ENCODE measurements around the gene SPAG7. TPM values are rescaled to one million over a fixed set of nuclear protein-coding genes. Genes with fewer than 3 reads are reported as not detected.
"Not testable (repeated sequence)": the region's sequence is repeated elsewhere in the genome, so short reads cannot be mapped to it uniquely, and the experiment has no call there.

Gene SPAG7
- total and polyA plus RNA-seq, 2 experiments from 2014 or later = 64.3 to 194 TPM

- H3K9me3 ChIP-seq (ENCODE audit: low read depth) = no peaks in the 10 kb centered on the region
- no peak overlapping the region for H3K27ac ChIP-seq
- no peaks in the 10 kb centered on the region for H3K9me2 ChIP-seq (replicated peaks; ENCODE audit: insufficient read depth)
- 94% methylated on average over 4 of the region's 4 CpGs for WGBS (ENCODE audit: low lambda C conversion rate, missing lambda C conversion rate)
- H3K4me1 ChIP-seq (ENCODE audit: insufficient read depth) = no peaks in the 10 kb centered on the region
- no peaks in the 10 kb centered on the region for H3K27me3 ChIP-seq
- H2AFZ ChIP-seq = no peak overlapping the region
- DNase-seq (ENCODE audit: low spot score) = no peak
- no peaks in the 10 kb centered on the region for H3K36me3 ChIP-seq (replicated peaks; ENCODE audit: insufficient read depth, low read depth)
- H3K4me3 ChIP-seq = no peak overlapping the region
- no peaks in the 10 kb centered on the region for H4K20me1 ChIP-seq (ENCODE audit: insufficient read depth, poor library complexity, severe bottlenecking)
- no peak overlapping the region for H3K4me2 ChIP-seq
- TF ChIP-seq CTCF (IDR thresholded peaks at IDR 0.05; ENCODE audit: poor library complexity) = no peak
- no peak for TF ChIP-seq EZH2 (IDR thresholded peaks at IDR 0.05; ENCODE audit: borderline replicate concordance)
- TF ChIP-seq EZH2phosphoT487 (IDR thresholded peaks at IDR 0.05; ENCODE audit: low read depth, severe bottlenecking, unreplicated experiment) = no peak
- no peaks in the 10 kb centered on the region for H3K79me2 ChIP-seq
Measured at GRCh38 chr17:4921320-4921719, 46.3 kb downstream of the SPAG7 start.

GRCh38 chr17:4920351-4921048, 47.1 kb downstream of the SPAG7 start:
- Histone ChIP-seq H3K9me3 (ENCODE audit: low read depth) (no peaks in the 10 kb centered on the region), H3K9me2 (replicated peaks; ENCODE audit: insufficient read depth) (no peaks in the 10 kb centered on the region), H3K4me1 (ENCODE audit: insufficient read depth) (no peaks in the 10 kb centered on the region), H3K27me3 (no peaks in the 10 kb centered on the region), H3K4me2 (peak overlapping the region; percentile 18), H3K4me3 (no peak overlapping the region), H4K20me1 (ENCODE audit: insufficient read depth, poor library complexity, severe bottlenecking) (no peaks in the 10 kb centered on the region), H3K27ac (no peak overlapping the region), H3K79me2 (no peaks in the 10 kb centered on the region), H2AFZ (no peak overlapping the region), H3K36me3 (replicated peaks; ENCODE audit: insufficient read depth, low read depth) (no peaks in the 10 kb centered on the region)
- WGBS (ENCODE audit: low lambda C conversion rate, missing lambda C conversion rate) = 85% methylated on average over 10 of the region's 10 CpGs
- no peak for DNase-seq (ENCODE audit: low spot score)
- TF ChIP-seq EZH2phosphoT487 (IDR thresholded peaks at IDR 0.05; ENCODE audit: low read depth, severe bottlenecking, unreplicated experiment) (no peak), EZH2 (IDR thresholded peaks at IDR 0.05; ENCODE audit: borderline replicate concordance) (no peak), CTCF (IDR thresholded peaks at IDR 0.05; ENCODE audit: poor library complexity) (no peak)

- no peak overlapping the region for H2AFZ ChIP-seq
- no peak overlapping the region for H3K4me3 ChIP-seq
- peak overlapping the region; percentile 7 for H3K27ac ChIP-seq
Measured at GRCh38 chr17:4919511-4920047, 48.0 kb downstream of the SPAG7 start.

GRCh38 chr17:4914551-4914950, 53.1 kb downstream of the SPAG7 start:
- not testable (repeated sequence) for H3K27ac ChIP-seq; DNase-seq (ENCODE audit: low spot score); H3K9me3 ChIP-seq (ENCODE audit: low read depth); H3K36me3 ChIP-seq (replicated peaks; ENCODE audit: insufficient read depth, low read depth); H3K79me2 ChIP-seq; H3K4me2 ChIP-seq; H3K4me1 ChIP-seq (ENCODE audit: insufficient read depth); H3K27me3 ChIP-seq; H3K9me2 ChIP-seq (replicated peaks; ENCODE audit: insufficient read depth); H3K4me3 ChIP-seq; H4K20me1 ChIP-seq (ENCODE audit: insufficient read depth, poor library complexity, severe bottlenecking); H2AFZ ChIP-seq
- WGBS (ENCODE audit: low lambda C conversion rate, missing lambda C conversion rate) = 96% methylated on average over 4 of the region's 4 CpGs

More at GRCh38 chr17:4919511-4920047, 48.0 kb downstream of the SPAG7 start:
- no peaks in the 10 kb centered on the region for H3K4me1 ChIP-seq (ENCODE audit: insufficient read depth)
- H3K27me3 ChIP-seq = no peaks in the 10 kb centered on the region
- H4K20me1 ChIP-seq (ENCODE audit: insufficient read depth, poor library complexity, severe bottlenecking) = no peaks in the 10 kb centered on the region
- WGBS (ENCODE audit: low lambda C conversion rate, missing lambda C conversion rate) = 67% methylated on average over 8 of the region's 8 CpGs
- H3K9me2 ChIP-seq (replicated peaks; ENCODE audit: insufficient read depth) = no peaks in the 10 kb centered on the region
- TF ChIP-seq EZH2 (IDR thresholded peaks at IDR 0.05; ENCODE audit: borderline replicate concordance) (no peak), EZH2phosphoT487 (IDR thresholded peaks at IDR 0.05; ENCODE audit: low read depth, severe bottlenecking, unreplicated experiment) (no peak), CTCF (IDR thresholded peaks at IDR 0.05; ENCODE audit: poor library complexity) (no peak)
- H3K36me3 ChIP-seq (replicated peaks; ENCODE audit: insufficient read depth, low read depth) = no peaks in the 10 kb centered on the region
- H3K79me2 ChIP-seq = no peaks in the 10 kb centered on the region
- H3K9me3 ChIP-seq (ENCODE audit: low read depth) = no peaks in the 10 kb centered on the region
- DNase-seq (ENCODE audit: low spot score) = no peak
- no peak overlapping the region for H3K4me2 ChIP-seq
